Right lobe of liver (tissue), 4 donors: ENCODE measurements around the gene PEX1.
"Not testable (repeated sequence)": the region's sequence is repeated elsewhere in the genome, so short reads cannot be mapped to it uniquely, and the experiment has no call there.

Experiments
- POLR2A ChIP-seq: fragments of 450-650 bp; IDR thresholded peaks from one replicate; pipeline ENCODE4 v1.6.1; 2017; ENCODE audit warnings: antibody characterized with exemption, mild to moderate bottlenecking
- TF ChIP-seq, protein P1 (sequence below), 4 donors: fragments of 200-600 bp in 3 of 4; fragments of 450-650 bp in 1 of 4; IDR thresholded peaks; one replicate each; pipeline versions ENCODE4 v1.5.1 to v1.8.0; 2016 to 2022; ENCODE audit warnings: antibody characterized with exemption in 4 of 4, mild to moderate bottlenecking in 2 of 4
- donor health status: DM: no; HTN: no; CAD: no.
- donor health status: DM: no; HTN: no; CAD: no.
- donor health status: DM: no; HTN: yes; CAD: no.

GRCh38 chr7:92475261-92475770, 53.0 kb downstream of the PEX1 start:
- TF ChIP-seq, protein P1, sequence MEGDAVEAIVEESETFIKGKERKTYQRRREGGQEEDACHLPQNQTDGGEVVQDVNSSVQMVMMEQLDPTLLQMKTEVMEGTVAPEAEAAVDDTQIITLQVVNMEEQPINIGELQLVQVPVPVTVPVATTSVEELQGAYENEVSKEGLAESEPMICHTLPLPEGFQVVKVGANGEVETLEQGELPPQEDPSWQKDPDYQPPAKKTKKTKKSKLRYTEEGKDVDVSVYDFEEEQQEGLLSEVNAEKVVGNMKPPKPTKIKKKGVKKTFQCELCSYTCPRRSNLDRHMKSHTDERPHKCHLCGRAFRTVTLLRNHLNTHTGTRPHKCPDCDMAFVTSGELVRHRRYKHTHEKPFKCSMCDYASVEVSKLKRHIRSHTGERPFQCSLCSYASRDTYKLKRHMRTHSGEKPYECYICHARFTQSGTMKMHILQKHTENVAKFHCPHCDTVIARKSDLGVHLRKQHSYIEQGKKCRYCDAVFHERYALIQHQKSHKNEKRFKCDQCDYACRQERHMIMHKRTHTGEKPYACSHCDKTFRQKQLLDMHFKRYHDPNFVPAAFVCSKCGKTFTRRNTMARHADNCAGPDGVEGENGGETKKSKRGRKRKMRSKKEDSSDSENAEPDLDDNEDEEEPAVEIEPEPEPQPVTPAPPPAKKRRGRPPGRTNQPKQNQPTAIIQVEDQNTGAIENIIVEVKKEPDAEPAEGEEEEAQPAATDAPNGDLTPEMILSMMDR (IDR thresholded peaks at IDR 0.05), result not testable (repeated sequence)
- not testable (repeated sequence) for TF ChIP-seq POLR2A
